GM19468 (cell line): ENCODE results near the gene GNPDA1.

ENCODE experiments used
- ATAC-seq: cut with Tn5 transposase; IDR thresholded peaks from one replicate; pipeline ENCODE4 v1.9.1; 2021; ENCODE audit warnings: mild to moderate bottlenecking, moderate library complexity, moderate number of reproducible peaks; ENCODE audit not compliant: unreplicated experiment; ENCODE audit errors: extremely low read depth

Gene GNPDA1

DNA sequence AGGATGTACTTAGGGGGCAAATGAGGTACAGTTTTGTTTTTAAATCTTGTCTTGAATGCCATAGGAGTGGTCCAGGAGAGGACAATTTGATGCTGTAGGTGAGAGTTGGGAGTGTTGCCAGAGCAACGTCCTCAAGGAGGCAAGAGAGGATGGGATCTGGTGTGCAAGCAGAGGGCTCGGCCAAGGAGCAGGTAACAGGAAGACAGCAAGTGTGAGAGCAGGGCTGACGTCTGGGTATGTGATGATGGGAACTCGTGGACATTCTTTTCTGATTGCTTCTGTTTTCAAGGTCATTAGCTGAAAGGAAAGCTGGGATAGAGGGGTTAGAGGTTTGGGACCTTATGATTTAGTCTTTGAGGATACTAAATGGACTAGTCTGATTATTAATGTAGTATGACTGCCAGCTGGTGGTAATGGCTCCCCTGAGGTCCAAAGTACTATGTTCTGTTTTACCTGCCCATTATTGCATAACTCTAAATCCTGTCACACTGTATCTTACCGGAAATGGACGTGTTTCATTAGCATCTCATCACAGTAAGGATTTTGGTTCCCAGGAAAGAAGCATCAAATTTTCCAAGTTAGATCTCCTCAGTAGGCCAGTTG is 15.4 kb downstream of the GNPDA1 start:
- no peak for ATAC-seq

DNA sequence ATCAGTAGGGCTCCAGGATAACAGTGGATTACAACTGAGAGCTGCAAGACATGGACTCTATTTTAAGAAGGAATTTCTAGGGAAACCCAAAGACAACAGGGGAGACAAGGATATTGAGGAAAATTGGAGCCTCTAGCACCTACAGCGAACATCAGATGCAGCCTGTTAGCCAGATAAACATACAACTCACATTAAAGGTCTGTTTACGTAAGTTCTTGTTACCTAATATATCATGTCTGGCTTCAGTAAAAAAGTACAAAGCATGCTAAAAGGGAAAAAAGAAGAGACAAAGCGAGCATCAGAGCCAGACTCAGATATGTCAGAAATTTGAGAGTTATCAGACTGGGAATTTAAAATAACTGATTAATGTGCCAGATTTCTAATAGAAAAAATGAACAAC is 17.2 kb downstream of the GNPDA1 start:
- no peak for ATAC-seq

- no peak for ATAC-seq
Observed at GRCh38 chr5:141994511-141995136, 18.2 kb downstream of the GNPDA1 start.

DNA sequence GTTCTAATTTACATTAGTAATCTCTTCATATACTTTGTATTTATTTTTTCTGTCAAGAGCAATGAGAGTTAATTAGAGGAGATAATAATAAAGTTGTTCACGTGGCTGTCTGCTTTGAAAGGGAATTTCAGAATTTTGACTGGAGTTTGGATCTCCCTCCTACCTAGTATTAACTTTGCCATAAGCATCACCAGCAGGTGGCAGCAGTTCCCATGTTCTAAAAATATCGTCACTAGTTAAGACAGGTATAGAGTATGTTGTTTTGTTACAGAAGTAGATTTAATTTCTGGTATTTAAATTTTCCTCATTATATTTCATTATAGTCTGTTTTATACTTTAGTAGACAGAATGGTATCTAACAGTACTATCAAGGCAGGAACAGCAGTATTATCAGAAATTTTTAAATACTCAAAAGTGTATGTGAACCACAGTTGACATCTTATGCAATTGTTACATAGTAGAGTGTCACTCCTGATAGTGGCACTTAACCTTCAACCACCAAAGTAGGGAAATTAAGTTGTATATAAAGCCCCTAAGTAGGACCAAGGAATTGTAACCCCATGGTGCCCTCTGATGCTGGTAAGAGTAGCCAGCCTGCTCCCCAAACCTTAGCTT is 20.4 kb downstream of the GNPDA1 start:
- no peak for ATAC-seq

DNA sequence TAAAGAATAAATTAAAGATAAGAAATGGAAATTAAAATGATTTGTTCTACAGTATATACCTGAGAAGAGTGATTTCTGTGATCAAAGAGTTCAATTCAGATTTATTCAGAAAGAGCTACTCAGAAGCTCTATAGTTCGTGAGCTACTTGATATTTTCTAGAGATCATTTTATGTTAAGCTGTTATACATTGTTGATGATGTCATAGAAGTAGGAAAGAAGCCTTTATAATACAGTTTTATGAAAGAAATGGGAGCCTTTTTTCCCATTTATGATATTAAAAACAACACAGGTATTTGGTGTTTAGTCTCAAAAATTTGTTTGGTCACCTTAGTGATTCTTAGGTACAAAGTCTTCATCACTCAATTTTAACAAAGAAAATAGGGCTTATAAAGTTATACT is 23.1 kb downstream of the GNPDA1 start:
- no peak for ATAC-seq

- no peak for ATAC-seq
Observed at GRCh38 chr5:141986072-141986471, 26.8 kb downstream of the GNPDA1 start.

DNA sequence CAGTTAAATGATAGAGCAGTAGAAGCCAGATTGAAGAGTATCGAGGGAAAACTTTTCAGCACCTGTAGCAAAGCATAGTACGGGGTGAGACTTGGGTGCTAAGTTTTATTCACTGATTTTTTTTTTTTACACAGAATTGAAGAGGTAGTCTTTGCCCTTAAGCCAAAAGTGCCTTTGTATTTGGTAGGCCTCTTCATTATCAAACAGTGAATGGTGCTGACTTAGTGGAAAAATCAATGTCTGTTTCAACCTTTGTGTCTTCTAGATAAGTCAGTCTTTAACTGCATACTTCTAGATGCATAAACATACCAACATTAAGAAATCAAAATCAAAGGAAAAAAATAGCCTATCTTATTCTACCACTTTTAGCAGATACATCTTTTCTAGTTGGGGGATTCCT is 30.2 kb downstream of the GNPDA1 start:
- ATAC-seq, result no peak

GRCh38 chr5:141978389-141978788 is 34.4 kb downstream of the GNPDA1 start:
- ATAC-seq, result no peak

- no peak for ATAC-seq
Observed at GRCh38 chr5:141976176-141976575, 36.7 kb downstream of the GNPDA1 start.

GRCh38 chr5:141973871-141974595 is 38.8 kb downstream of the GNPDA1 start:
- no peak for ATAC-seq

DNA sequence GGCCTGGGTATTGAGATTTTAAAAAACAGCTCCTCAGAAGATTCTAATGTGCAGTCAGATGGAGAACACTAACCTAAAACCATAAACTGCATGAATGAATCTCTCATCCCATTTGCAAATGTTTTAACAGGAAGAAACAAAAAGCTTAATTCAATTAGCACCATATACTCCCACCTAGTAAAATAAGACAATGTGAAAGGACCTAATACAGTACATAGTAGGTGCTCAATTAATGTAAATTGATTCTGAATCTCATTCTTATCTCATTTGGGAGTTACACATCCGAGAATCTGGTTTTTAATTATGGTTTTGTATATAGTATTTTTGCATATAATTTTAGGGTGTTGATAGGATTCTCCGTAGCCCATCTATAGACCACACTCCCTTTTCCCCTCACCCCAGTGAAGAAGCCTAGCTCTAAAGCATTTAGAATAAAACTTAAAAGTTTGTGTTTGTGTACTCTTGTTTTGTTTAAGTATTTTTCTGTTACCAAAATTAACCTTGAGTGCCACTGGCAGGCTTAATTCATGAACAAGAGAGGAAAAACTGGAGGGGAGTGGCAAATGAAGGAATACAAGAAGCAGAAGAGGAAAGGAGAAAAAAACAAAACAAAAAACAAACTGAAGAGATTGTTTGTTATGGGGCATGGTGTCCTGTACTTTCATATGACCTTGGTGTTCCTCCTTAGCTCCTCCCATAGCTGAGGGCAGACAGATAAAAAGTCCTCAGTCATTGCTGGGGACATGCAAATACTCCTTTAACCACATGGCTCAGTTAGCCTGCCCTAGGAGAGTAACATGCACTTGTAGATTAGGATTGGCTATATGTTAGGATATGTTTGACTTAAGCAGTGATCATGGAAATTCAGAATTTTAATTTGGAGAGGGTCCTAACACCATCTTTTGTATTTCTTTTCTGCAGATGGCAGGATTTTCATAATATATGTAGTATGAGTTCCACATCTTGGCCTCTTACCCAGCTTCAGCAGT is 42.8 kb downstream of the GNPDA1 start:
- ATAC-seq, result peak; percentile 53

GRCh38 chr5:141968914-141969608 is 43.8 kb downstream of the GNPDA1 start, which contains the start of gene RNF14:
RNF14 (plus strand) TSS chr5:141969105; CDS start chr5:141973589, 4,484 bp downstream.
- peak; percentile 81 for ATAC-seq

GRCh38 chr5:141966963-141967333 is 45.9 kb downstream of the GNPDA1 start:
- no peak for ATAC-seq

DNA sequence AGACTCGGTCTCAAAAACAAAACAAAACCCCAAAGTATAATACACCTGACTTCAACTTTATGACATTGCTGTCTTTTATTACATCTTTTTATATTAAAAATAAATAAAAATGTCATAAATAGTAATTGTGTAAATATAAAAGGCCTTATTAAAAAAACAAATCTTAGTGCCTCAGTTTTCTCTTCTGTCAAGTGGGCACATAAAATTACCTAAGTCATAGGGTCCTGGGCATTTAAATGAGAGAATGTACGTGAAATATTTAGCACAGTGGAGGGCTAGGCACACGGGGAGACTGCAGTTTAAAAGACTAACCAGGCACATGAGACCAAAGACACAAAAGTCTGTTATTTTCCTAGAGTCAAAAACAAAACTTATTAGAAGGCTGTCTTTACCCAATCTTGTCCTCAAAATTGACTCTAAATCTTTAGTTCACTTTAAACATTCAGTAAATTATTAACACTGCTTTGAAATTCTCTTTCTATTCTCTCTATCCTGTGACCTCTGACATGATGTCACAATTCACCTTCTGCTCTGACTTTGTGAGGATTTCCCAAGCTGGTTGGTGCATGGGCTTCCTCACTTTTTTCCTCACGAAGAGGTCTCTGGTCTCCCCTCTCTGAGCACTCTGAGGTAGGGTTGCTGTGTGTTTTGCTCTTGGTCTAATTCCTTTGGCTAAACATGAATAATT is 46.4 kb downstream of the GNPDA1 start:
- no peak for ATAC-seq

DNA sequence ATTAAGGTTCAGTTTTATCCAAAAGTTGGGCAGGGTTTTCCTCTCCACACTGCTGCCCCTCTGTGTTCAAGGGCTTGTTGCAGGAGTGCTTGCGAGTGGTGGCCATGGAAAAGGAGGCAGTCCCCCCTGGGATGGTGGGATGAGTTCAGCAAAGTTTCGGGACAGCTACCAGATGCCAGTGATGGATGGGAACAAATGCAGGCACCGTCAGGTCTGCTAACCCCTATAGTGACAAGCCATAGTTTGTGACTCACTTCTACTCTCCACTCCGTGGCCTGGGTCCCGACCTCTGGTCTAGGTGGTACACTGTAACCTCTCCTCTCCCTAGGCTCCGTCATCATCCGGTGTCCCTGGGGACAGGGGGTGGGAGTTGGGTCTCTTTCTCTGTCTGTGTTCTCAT is 47.8 kb downstream of the GNPDA1 start:
- no peak for ATAC-seq

DNA sequence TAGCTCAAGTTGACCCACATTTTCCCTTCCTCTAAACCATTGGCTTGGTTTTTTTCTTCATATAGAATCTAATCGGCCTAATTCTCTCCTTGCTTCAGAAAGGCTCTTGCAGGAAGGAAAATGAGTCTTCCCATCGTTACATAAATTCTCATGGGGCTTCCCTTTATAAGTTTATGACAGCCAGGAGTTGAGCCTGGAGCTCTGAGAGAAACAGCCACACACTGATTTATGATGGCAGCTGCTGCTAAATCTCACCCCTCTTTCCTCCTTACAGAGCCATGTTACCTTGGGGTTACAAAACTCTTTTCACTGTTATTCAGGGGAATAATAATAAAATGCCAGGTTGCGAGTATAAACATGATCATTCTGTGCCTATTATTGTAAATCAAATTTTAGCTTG is 49.1 kb downstream of the GNPDA1 start:
- no peak for ATAC-seq

- no peak for ATAC-seq
Observed at GRCh38 chr5:141961466-141961865, 51.4 kb downstream of the GNPDA1 start.

DNA sequence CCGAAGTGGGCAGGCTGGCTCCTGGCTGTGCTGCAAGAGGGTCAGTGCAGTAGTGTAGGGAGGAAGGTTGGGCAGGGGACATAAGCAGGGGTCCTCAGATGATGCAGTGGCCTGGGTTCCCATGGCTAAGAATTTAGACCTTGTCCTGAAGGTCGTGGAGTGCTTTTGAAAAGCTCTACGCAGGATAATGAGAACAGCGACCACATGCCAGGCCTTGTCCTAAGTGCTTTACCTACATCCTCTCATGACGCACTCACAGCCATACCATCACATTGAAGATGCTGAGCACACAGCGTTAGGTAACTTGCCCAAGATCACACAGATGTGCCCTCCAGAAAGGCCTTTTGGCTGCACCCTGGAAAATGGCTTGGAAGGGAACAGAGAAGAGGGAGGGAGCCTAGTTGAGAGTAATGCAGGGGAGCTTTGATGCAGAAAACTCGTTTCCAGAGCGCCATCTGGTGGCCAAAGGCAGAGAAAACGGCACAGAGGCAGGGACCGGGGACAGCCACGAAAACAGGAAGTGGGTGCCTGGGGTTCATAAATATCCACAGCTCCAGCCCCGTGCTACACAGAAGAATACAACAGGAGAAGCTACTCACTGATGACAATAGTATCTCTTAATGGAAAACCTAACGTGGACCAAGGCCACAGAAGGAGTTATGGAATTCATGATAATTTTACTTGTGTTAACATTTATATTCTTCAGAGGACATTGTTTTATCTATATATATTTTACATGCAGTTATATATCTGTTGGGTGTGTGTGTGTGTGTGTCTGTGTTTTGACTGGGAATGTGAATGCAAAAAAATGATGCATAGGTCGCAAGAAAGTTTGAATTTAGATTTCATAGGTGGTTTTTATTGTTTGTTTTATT is 52.1 kb downstream of the GNPDA1 start:
- ATAC-seq, result peak; percentile 77
